HCT116 (cell line): ENCODE results near the gene TIMM17B. TPM values are rescaled to one million over a fixed set of nuclear protein-coding genes. Genes with fewer than 3 reads are reported as not detected.

Source experiments
- ATAC-seq: fragments of 200-7000 bp; cut with Tn5 transposase; 2 replicates; pipeline ENCODE4 v1.9.1; 2020; ENCODE audit warnings: mild to moderate bottlenecking, moderate library complexity
- BruUV-seq: library from RNA; stranded (reverse); fragments of 400-500 nt; replicated peaks from 2 replicates; lab custom pipeline; 2021; lab: Mats Ljungman, UMichigan
- CTCF ChIA-PET: fragments of 300-600 bp; sonication (Branson Sonifier 250); formaldehyde crosslinking; loops from one replicate; lab custom pipeline; 2021; ENCODE audit warnings: antibody characterized with exemption; lab: Charles Lee
- POLR2A ChIA-PET: fragments of 300-600, 350-600 bp; sonication (Branson Sonifier 250); formaldehyde crosslinking; loops from one replicate; lab custom pipeline; 2021; ENCODE audit warnings: antibody characterized with exemption; lab: Charles Lee
- RAD21 ChIA-PET, 2 experiments: fragments of 300-600 bp; sonication (Branson Sonifier 250); formaldehyde crosslinking; loops; one replicate each; lab custom pipeline; 2023; ENCODE audit warnings: low total read pairs in 2 of 2; ENCODE audit not compliant: uncharacterized antibody in 2 of 2, unreplicated experiment in 2 of 2, low non-redundant PET in 1 of 2; lab: Charles Lee
- DNase-seq: peaks from one replicate; pipeline ENCODE4 v3.0.0-alpha.2; 2010; ENCODE audit warnings: low read depth, low spot score
- H2AFZ ChIP-seq: fragments of 200-600 bp; shearing (Covaris generic), sonication (generic); 2 replicates; pipeline ENCODE4 v1.6.1; 2017; ENCODE audit warnings: low read depth, mixed run types, mixed read lengths, antibody characterized with exemption, low read length; ENCODE audit not compliant: poor library complexity, severe bottlenecking
- H3K27ac ChIP-seq: 2 replicates; pipeline ENCODE4 v1.5.1; 2012; ENCODE audit warnings: low read depth, low read length
- H3K27me3 ChIP-seq: fragments of 200-600 bp; sonication (generic); 2 replicates; pipeline ENCODE4 v1.6.1; 2016; ENCODE audit warnings: mixed run types, low read length, mixed read lengths; ENCODE audit not compliant: insufficient read depth
- H3K36me3 ChIP-seq, 2 experiments: fragments of 200-500 bp in 1 of 2; fragments of 200-600 bp in 1 of 2; sonication (Bioruptor generic) in 1 of 2; sonication (generic) in 1 of 2; 2 replicates each; pipeline versions ENCODE4 v1.5.1 to v1.6.1; 2014 to 2016; ENCODE audit warnings: low read length in 2 of 2, inconsistent platforms in 1 of 2, mixed read lengths in 1 of 2, mixed run types in 1 of 2; ENCODE audit not compliant: insufficient read depth in 2 of 2, control insufficient read depth in 1 of 2
- H3K4me1 ChIP-seq, 2 experiments: fragments of 200-600 bp in 1 of 2; sonication (generic) in 1 of 2; 2 replicates each; pipeline versions ENCODE4 v1.5.1 to v1.6.1; 2012 to 2017; ENCODE audit warnings: low read length in 2 of 2, inconsistent platforms in 1 of 2, mild to moderate bottlenecking in 1 of 2, mixed read lengths in 1 of 2, mixed run types in 1 of 2, moderate library complexity in 1 of 2; ENCODE audit not compliant: insufficient read depth in 2 of 2, control insufficient read depth in 1 of 2
- H3K4me2 ChIP-seq: fragments of 200-600 bp; sonication (generic); 2 replicates; pipeline ENCODE4 v1.6.1; 2017; ENCODE audit warnings: mixed run types, low read length, mixed read lengths
- H3K4me3 ChIP-seq, 2 experiments: fragments of 200-600 bp in 1 of 2; sonication (generic) in 1 of 2; replicated peaks in 1 of 2; 2 replicates each; pipeline ENCODE4 v1.5.1; 2011 to 2016; ENCODE audit warnings: low read length in 2 of 2, control low read depth in 1 of 2, low read depth in 1 of 2, mild to moderate bottlenecking in 1 of 2, mixed read lengths in 1 of 2, mixed run types in 1 of 2
- H3K79me2 ChIP-seq: fragments of 200-600 bp; sonication (generic); 2 replicates; pipeline ENCODE4 v1.6.1; 2017; ENCODE audit warnings: mild to moderate bottlenecking, mixed run types, low read length, moderate library complexity, mixed read lengths; ENCODE audit not compliant: insufficient read depth
- H3K9ac ChIP-seq: fragments of 200-600 bp; sonication (generic); 2 replicates; pipeline ENCODE4 v1.6.1; 2016; ENCODE audit warnings: low read length, mixed read lengths
- H3K9me2 ChIP-seq: fragments of 200-600 bp; sonication (generic), shearing (Covaris generic); 2 replicates; pipeline ENCODE4 v1.6.1; 2017; ENCODE audit warnings: mixed run types, mild to moderate bottlenecking, moderate library complexity; ENCODE audit not compliant: insufficient read depth
- H3K9me3 ChIP-seq, 2 experiments: fragments of 200-500 bp in 1 of 2; fragments of 200-600 bp in 1 of 2; sonication (Bioruptor generic) in 1 of 2; sonication (generic) in 1 of 2; 2 replicates each; pipeline ENCODE4 v1.6.1; 2014 to 2017; ENCODE audit warnings: low read length in 2 of 2, mixed read lengths in 2 of 2, inconsistent platforms in 1 of 2, low read depth in 1 of 2, mild to moderate bottlenecking in 1 of 2, mixed run types in 1 of 2, moderate library complexity in 1 of 2; ENCODE audit not compliant: control insufficient read depth in 1 of 2, insufficient read depth in 1 of 2
- H4K20me1 ChIP-seq: fragments of 200-600 bp; sonication (generic), shearing (Covaris generic); 2 replicates; pipeline ENCODE4 v1.6.1; 2017; ENCODE audit warnings: mixed run types, mild to moderate bottlenecking, moderate library complexity; ENCODE audit not compliant: insufficient read depth
- CBX3 ChIP-seq: IDR thresholded peaks from 2 replicates; pipeline ENCODE4 v1.6.1; 2012; ENCODE audit warnings: low read depth
- EGR1 ChIP-seq: IDR thresholded peaks from 2 replicates; pipeline ENCODE4 v1.6.1; 2012; ENCODE audit warnings: low read depth
- ELF1 ChIP-seq: IDR thresholded peaks from 2 replicates; pipeline ENCODE4 v1.6.1; 2012; ENCODE audit warnings: low read depth, borderline replicate concordance
- EZH2 ChIP-seq: fragments of 200-600 bp; sonication (generic); IDR thresholded peaks from 2 replicates; pipeline ENCODE4 v1.6.1; 2017; ENCODE audit warnings: antibody characterized with exemption, mixed run types
- EZH2phosphoT487 ChIP-seq: fragments of 200-600 bp; IDR thresholded peaks from 2 replicates; pipeline ENCODE4 v1.6.1; 2018; ENCODE audit warnings: antibody characterized with exemption, borderline replicate concordance
- JUND ChIP-seq: IDR thresholded peaks from 2 replicates; pipeline ENCODE4 v1.6.1; 2012
- POLR2A ChIP-seq: IDR thresholded peaks from 2 replicates; pipeline ENCODE4 v1.7.0; 2011; ENCODE audit warnings: borderline replicate concordance; ENCODE audit not compliant: insufficient read depth, insufficient read length; ENCODE audit errors: extremely low read depth
- RAD21 ChIP-seq: IDR thresholded peaks from 2 replicates; pipeline ENCODE4 v1.6.1; 2012; ENCODE audit warnings: low read depth, mild to moderate bottlenecking
- SIN3A ChIP-seq: IDR thresholded peaks from 2 replicates; pipeline ENCODE4 v1.6.1; 2012; ENCODE audit warnings: low read depth
- SRF ChIP-seq: IDR thresholded peaks from 2 replicates; pipeline ENCODE4 v1.6.1; 2012; ENCODE audit warnings: low read depth
- YY1 ChIP-seq: IDR thresholded peaks from 2 replicates; pipeline ENCODE4 v1.6.1; 2011; ENCODE audit warnings: low read length, low read depth, moderate library complexity, mild to moderate bottlenecking; ENCODE audit not compliant: insufficient replicate concordance; ENCODE audit errors: extremely low read depth
- intact Hi-C: fragments of 100-400 bp; cut with micrococcal nuclease; formaldehyde crosslinking; loops from 2 replicates; pipeline ENCODE4 v1.10.0; 2022
- total RNA-seq: library from RNA; stranded (reverse); gene quantifications from one replicate; pipeline ENCODE4 v1.2.1, GENCODE V29; 2021; ENCODE audit not compliant: unreplicated experiment
- TF ChIP-seq, protein P1 (sequence below): IDR thresholded peaks from 2 replicates; pipeline ENCODE4 v1.6.1; 2012; ENCODE audit warnings: low read depth

TIMM17B gene
- total RNA-seq, 1 experiment from 2014 or later: 41.7 TPM

- ChIA-PET POLR2A (no interaction called here), CTCF (no interaction called here)
- no peak overlapping the region for H3K4me2 ChIP-seq
Observed at GRCh38 chrX:48894891-48895290, 2.7 kb downstream of the TIMM17B start.

More at GRCh38 chrX:48894891-48895290, 2.7 kb downstream of the TIMM17B start:
- ATAC-seq: no peak
- no peak overlapping the region for H2AFZ ChIP-seq
- H4K20me1 ChIP-seq: no peaks in the 10 kb centered on the region
- no peak overlapping the region for H3K27ac ChIP-seq
- H3K9ac ChIP-seq: no peak overlapping the region
- no peak for DNase-seq
- H3K27me3 ChIP-seq: no peaks in the 10 kb centered on the region
- RAD21 ChIA-PET: no interaction called here
- no peaks in the 10 kb centered on the region for H3K9me3 ChIP-seq
- no peak for TF ChIP-seq YY1
- no peak for TF ChIP-seq JUND
- TF ChIP-seq, protein P1, sequence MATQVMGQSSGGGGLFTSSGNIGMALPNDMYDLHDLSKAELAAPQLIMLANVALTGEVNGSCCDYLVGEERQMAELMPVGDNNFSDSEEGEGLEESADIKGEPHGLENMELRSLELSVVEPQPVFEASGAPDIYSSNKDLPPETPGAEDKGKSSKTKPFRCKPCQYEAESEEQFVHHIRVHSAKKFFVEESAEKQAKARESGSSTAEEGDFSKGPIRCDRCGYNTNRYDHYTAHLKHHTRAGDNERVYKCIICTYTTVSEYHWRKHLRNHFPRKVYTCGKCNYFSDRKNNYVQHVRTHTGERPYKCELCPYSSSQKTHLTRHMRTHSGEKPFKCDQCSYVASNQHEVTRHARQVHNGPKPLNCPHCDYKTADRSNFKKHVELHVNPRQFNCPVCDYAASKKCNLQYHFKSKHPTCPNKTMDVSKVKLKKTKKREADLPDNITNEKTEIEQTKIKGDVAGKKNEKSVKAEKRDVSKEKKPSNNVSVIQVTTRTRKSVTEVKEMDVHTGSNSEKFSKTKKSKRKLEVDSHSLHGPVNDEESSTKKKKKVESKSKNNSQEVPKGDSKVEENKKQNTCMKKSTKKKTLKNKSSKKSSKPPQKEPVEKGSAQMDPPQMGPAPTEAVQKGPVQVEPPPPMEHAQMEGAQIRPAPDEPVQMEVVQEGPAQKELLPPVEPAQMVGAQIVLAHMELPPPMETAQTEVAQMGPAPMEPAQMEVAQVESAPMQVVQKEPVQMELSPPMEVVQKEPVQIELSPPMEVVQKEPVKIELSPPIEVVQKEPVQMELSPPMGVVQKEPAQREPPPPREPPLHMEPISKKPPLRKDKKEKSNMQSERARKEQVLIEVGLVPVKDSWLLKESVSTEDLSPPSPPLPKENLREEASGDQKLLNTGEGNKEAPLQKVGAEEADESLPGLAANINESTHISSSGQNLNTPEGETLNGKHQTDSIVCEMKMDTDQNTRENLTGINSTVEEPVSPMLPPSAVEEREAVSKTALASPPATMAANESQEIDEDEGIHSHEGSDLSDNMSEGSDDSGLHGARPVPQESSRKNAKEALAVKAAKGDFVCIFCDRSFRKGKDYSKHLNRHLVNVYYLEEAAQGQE: no peak
- no peak for TF ChIP-seq EGR1
- TF ChIP-seq ELF1: no peak
- TF ChIP-seq POLR2A: no peak
- TF ChIP-seq CBX3: no peak
- no peak for TF ChIP-seq EZH2
- TF ChIP-seq SIN3A: no peak
- TF ChIP-seq SRF: no peak
- TF ChIP-seq RAD21: no peak
- no peak for TF ChIP-seq EZH2phosphoT487
- TF ChIP-seq, all 23 proteins: peak for 0
- H3K9me2 ChIP-seq: no peaks in the 10 kb centered on the region
- H3K4me3 ChIP-seq: no peak overlapping the region
- BruUV-seq: no TSS peak
- H3K36me3 ChIP-seq: peaks cover 0 to 7% of the 10 kb centered on the region in 2 experiments; a peak in 1 of 4 replicates
- peaks cover 5 to 24% of the 10 kb centered on the region in 2 experiments; a peak in 3 of 4 replicates for H3K4me1 ChIP-seq
- intact Hi-C loops: loop anchor here (10.0 kb wide), 1 partner anchor 90 kb away; the partner anchor contains the start of gene HDAC6
- H3K79me2 ChIP-seq: peaks cover 35% of the 10 kb centered on the region
